ENCODE results near the gene PRKCZ. TPM values are rescaled to one million over a fixed set of nuclear protein-coding genes. Genes with fewer than 3 reads are reported as not detected.

PRKCZ gene
- total and polyA plus RNA-seq, 2 donors (not counting 1 experiment from before 2014, with no cell fraction given): 1.6 to 2.0 TPM

DNA sequence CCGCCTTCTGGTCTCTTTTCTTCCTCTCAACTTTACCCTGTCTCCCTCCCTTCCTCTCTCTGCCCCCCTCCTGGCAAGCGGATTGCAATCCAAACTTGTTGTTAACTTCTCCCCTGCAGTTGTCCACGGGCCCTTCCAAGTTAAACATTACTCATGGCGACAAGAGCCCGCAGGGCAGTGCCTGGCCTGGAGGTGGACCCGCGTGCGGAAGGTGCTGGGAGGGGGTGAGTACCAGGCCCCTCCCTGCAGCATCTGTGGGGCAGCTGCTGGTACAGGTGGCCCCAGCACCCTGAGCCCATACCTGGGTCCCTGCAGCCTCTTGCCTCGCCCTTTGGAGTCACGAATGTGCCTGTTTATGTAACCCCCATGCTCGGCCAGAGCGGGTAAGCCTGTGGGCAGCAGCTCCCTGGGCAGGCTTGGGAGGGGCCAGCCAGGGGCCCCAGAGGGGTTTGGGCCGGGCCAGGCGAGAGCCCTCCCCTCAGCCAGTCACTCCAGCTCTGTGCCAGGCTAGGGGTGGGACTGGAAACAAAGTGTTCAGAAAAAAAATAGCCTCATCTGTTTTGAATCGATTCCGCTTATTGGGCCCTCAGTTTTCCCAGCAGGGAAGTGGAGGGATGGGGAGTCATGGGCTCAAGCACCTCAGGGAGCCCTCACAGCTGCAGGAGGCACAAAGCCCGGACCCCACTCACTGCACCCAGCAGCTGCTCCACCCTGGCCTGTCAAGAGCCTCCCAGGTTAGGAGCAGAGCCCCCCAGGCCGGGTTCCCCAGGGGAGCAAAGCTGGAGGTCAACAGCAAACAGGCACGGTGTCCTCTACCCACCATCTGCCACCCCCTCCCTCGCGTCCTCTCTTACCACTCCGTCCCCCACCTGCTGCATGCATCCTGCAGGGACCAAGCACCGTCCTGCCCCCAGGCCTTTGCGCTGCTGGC lies 158.4 kb downstream of the PRKCZ start:
- Histone ChIP-seq H4K20me1 (ENCODE audit: control insufficient read depth, extremely low read depth, insufficient read depth, low read length) (no peaks in the 10 kb centered on the region), H3K9ac (ENCODE audit: insufficient read depth, low read length) (peak overlapping the region; percentile 51), H3K4me1 (ENCODE audit: control insufficient read depth, extremely low read depth, insufficient read depth, low read length) (peaks cover 35% of the 10 kb centered on the region), H3K36me3 (ENCODE audit: control insufficient read depth, insufficient read depth, low read length) (no peaks in the 10 kb centered on the region), H3K79me2 (ENCODE audit: control insufficient read depth, insufficient read depth, low read length) (no peaks in the 10 kb centered on the region), H3K27ac (ENCODE audit: insufficient read depth, low read length) (peak overlapping the region; percentile 92), H3K27me3 (ENCODE audit: control insufficient read depth, insufficient read depth, low read length) (no peaks in the 10 kb centered on the region), H3K9me3 (ENCODE audit: control insufficient read depth, insufficient read depth, low read depth, low read length) (no peaks in the 10 kb centered on the region), H2AFZ (ENCODE audit: low read length) (no peak overlapping the region), H3K4me2 (ENCODE audit: extremely low read depth, insufficient read depth, low read length) (peak overlapping the region; percentile 11), H3K4me3 (replicated peaks in 1 of 4; ENCODE audit: control extremely low read depth in 1 of 4, insufficient read depth in 1 of 4, low read depth in 3 of 4, low read length in 4 of 4) (peak overlapping the region in 1 of 4 experiments; percentile 5)
- no peak for TF ChIP-seq EZH2 (IDR thresholded peaks at IDR 0.05; ENCODE audit: low read length, missing control alignments)
- TF ChIP-seq, protein P1, sequence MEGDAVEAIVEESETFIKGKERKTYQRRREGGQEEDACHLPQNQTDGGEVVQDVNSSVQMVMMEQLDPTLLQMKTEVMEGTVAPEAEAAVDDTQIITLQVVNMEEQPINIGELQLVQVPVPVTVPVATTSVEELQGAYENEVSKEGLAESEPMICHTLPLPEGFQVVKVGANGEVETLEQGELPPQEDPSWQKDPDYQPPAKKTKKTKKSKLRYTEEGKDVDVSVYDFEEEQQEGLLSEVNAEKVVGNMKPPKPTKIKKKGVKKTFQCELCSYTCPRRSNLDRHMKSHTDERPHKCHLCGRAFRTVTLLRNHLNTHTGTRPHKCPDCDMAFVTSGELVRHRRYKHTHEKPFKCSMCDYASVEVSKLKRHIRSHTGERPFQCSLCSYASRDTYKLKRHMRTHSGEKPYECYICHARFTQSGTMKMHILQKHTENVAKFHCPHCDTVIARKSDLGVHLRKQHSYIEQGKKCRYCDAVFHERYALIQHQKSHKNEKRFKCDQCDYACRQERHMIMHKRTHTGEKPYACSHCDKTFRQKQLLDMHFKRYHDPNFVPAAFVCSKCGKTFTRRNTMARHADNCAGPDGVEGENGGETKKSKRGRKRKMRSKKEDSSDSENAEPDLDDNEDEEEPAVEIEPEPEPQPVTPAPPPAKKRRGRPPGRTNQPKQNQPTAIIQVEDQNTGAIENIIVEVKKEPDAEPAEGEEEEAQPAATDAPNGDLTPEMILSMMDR (conservative IDR thresholded peaks at IDR 0.05 in 1 of 2, IDR thresholded peaks at IDR 0.05 in 1 of 2; ENCODE audit: low read depth in 1 of 2, low read length in 2 of 2): no peak
- DNase-seq (ENCODE audit: low read depth in 2 of 2): peak; percentile 89 to 92

DNA sequence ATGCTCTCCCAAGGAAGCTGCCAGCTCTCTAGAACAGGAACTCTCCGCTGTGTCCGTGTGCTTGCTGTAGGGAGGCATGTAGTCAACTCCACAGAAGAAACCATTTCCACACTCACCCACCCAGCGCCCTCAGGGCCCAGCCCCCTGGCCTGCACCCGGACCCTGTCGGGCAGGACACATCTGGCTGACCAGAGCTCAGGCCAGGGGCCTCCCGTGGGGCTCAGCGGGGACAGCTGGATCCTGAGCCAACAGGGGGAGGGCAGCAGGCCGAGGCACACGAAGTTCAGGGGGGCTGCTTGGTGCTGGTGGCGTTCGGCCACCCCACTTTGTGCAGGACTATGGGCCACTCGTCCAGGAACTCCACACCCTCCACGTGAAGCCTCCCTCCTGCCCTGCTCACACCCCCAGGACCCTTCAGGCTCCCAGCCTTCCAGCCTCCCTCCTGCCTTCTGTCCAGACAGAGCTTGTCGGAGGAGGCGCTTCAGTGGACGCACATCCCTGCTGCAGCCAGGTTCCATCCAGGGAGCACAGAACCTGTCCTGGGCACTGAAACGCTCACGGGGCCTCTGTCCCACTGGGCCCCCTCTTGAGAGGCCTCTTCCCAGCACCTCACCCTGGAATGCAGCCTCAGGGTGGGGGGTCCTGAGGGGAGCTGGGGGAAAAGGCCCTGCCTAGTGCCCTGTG lies 159.3 kb downstream of the PRKCZ start:
- Histone ChIP-seq H3K4me2 (ENCODE audit: extremely low read depth, insufficient read depth, low read length) (no peak overlapping the region), H3K27me3 (ENCODE audit: control insufficient read depth, insufficient read depth, low read length) (no peaks in the 10 kb centered on the region), H3K9me3 (ENCODE audit: control insufficient read depth, insufficient read depth, low read depth, low read length) (no peaks in the 10 kb centered on the region), H3K36me3 (ENCODE audit: control insufficient read depth, insufficient read depth, low read length) (no peaks in the 10 kb centered on the region), H3K4me1 (ENCODE audit: control insufficient read depth, extremely low read depth, insufficient read depth, low read length) (peaks cover 37% of the 10 kb centered on the region), H4K20me1 (ENCODE audit: control insufficient read depth, extremely low read depth, insufficient read depth, low read length) (no peaks in the 10 kb centered on the region), H2AFZ (ENCODE audit: low read length) (no peak overlapping the region), H3K4me3 (replicated peaks in 1 of 4; ENCODE audit: control extremely low read depth in 1 of 4, insufficient read depth in 1 of 4, low read depth in 3 of 4, low read length in 4 of 4) (no peak overlapping the region), H3K9ac (ENCODE audit: insufficient read depth, low read length) (no peak overlapping the region), H3K79me2 (ENCODE audit: control insufficient read depth, insufficient read depth, low read length) (no peaks in the 10 kb centered on the region), H3K27ac (ENCODE audit: insufficient read depth, low read length) (no peak overlapping the region)
- TF ChIP-seq, protein P1 (conservative IDR thresholded peaks at IDR 0.05 in 1 of 2, IDR thresholded peaks at IDR 0.05 in 1 of 2; ENCODE audit: low read depth in 1 of 2, low read length in 2 of 2): no peak
- TF ChIP-seq EZH2 (IDR thresholded peaks at IDR 0.05; ENCODE audit: low read length, missing control alignments): no peak
- DNase-seq (ENCODE audit: low read depth in 2 of 2): peak in 1 of 2 donors; percentile 24

DNA sequence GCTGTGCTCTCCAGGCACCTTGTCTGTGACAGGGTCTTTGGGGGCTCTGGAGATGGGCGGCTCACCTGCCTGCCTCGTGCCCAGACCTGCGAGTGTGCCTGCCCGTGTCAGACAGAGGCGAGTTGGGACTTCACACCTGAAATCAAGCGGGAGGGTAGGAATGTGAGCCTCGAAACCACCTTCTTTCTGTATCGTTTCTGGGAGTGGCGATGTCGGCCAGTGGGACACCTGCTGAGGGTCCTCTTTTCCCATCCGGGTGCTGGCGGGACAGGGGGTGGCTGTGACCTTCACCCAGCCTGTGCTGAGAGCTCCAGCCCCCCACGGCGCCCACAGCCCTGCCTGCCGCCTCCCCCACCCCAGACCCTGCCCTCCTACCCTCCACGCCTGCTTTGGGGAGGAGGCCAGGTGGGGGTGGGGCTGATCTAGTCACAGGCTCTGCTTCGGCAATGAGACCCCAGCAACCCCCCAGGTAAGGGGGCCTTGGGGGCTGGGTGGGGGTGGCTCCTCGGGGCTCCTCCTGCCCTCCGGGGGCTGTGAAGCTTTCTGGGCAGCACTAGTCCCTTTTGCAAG lies 160.0 kb downstream of the PRKCZ start:
- H3K4me1 ChIP-seq (ENCODE audit: control insufficient read depth, extremely low read depth, insufficient read depth, low read length): peaks cover 41% of the 10 kb centered on the region
- H3K27me3 ChIP-seq (ENCODE audit: control insufficient read depth, insufficient read depth, low read length): no peaks in the 10 kb centered on the region
- no peak overlapping the region for H3K27ac ChIP-seq (ENCODE audit: insufficient read depth, low read length)
- H3K9me3 ChIP-seq (ENCODE audit: control insufficient read depth, insufficient read depth, low read depth, low read length): no peaks in the 10 kb centered on the region
- no peaks in the 10 kb centered on the region for H3K79me2 ChIP-seq (ENCODE audit: control insufficient read depth, insufficient read depth, low read length)
- no peaks in the 10 kb centered on the region for H4K20me1 ChIP-seq (ENCODE audit: control insufficient read depth, extremely low read depth, insufficient read depth, low read length)
- TF ChIP-seq, protein P1 (conservative IDR thresholded peaks at IDR 0.05 in 1 of 2, IDR thresholded peaks at IDR 0.05 in 1 of 2; ENCODE audit: low read depth in 1 of 2, low read length in 2 of 2): no peak
- no peak for TF ChIP-seq EZH2 (IDR thresholded peaks at IDR 0.05; ENCODE audit: low read length, missing control alignments)
- H3K4me3 ChIP-seq (replicated peaks in 1 of 4; ENCODE audit: control extremely low read depth in 1 of 4, insufficient read depth in 1 of 4, low read depth in 3 of 4, low read length in 4 of 4): no peak overlapping the region
- H3K4me2 ChIP-seq (ENCODE audit: extremely low read depth, insufficient read depth, low read length): no peak overlapping the region
- DNase-seq (ENCODE audit: low read depth in 2 of 2): no peak
- H2AFZ ChIP-seq (ENCODE audit: low read length): no peak overlapping the region
- no peak overlapping the region for H3K9ac ChIP-seq (ENCODE audit: insufficient read depth, low read length)
- H3K36me3 ChIP-seq (ENCODE audit: control insufficient read depth, insufficient read depth, low read length): no peaks in the 10 kb centered on the region
